HG03575 (cell line): ENCODE data around the gene EIF3B.
"Not testable (repeated sequence)": the region's sequence is repeated elsewhere in the genome, so short reads cannot be mapped to it uniquely, and the experiment has no call there.

ENCODE experiments used
- ATAC-seq: cut with Tn5 transposase; IDR thresholded peaks from one replicate; pipeline ENCODE4 v1.9.1; 2021; ENCODE audit not compliant: unreplicated experiment, insufficient number of reproducible peaks, low FRiP score; ENCODE audit errors: extremely low read depth

EIF3B gene

DNA sequence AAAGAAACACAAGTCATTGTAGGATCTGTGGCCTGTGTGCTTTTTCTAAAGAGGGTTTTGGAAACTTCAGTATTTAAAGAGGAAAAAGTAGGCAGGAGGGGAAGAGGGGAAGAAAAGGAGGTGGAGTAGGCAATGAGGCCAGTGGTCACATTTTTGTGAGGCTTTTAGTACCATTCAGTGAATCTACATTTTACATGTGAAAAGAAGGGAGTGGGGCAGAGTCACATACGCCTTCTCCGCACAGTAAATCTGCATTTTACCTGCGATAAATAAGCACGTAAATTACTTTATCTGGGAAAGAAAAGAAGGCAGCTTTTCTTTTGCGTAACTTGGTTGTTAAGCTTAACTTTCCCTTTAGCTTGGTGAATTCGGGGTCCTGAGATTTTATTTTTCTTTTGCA is 62.0 kb downstream of the EIF3B start:
- no peak for ATAC-seq

DNA sequence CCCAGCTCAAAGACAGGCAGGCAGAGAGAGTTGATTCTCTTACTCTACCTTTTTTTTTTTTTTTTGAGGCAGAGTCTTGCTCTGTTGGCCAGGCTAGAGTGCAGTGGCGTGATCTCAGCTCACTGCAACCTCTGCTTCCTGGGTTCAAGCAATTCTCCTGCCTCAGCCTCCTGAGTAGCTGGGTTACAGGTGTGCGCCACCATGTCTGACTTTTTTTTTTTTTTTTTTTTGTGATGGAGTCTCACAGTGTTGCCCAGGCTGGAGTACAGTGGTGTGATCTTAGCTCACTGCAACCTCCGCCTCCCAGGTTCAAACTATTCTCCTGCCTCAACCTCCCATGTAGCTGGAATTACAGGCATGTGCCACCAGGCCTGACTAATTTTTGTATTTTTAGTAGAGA is 62.6 kb downstream of the EIF3B start:
- not testable (repeated sequence) for ATAC-seq

DNA sequence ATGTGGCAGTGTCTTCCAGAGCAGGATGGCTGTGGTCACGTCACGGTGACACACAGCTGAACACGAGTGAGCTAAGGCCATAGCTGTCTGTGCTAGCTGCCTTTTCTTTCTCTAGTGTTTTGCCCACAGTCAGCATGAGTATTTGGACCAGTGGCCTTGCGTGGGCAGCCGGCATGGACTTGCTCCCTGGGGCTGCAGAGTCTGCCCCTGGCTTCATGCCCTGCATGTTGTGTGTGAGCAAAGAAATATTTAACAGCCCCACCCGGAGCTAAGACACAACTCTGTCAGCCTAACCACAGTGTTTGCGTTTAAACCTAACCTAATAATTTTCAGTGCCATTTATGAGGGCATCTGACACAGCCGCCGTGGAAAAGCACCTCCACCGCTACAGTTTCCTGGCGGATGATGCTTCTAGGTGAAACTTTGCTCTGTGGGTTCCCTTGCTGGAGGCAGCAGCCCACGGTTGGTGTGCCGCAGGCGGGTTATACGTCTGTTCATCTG is 63.4 kb downstream of the EIF3B start:
- ATAC-seq: no peak

DNA sequence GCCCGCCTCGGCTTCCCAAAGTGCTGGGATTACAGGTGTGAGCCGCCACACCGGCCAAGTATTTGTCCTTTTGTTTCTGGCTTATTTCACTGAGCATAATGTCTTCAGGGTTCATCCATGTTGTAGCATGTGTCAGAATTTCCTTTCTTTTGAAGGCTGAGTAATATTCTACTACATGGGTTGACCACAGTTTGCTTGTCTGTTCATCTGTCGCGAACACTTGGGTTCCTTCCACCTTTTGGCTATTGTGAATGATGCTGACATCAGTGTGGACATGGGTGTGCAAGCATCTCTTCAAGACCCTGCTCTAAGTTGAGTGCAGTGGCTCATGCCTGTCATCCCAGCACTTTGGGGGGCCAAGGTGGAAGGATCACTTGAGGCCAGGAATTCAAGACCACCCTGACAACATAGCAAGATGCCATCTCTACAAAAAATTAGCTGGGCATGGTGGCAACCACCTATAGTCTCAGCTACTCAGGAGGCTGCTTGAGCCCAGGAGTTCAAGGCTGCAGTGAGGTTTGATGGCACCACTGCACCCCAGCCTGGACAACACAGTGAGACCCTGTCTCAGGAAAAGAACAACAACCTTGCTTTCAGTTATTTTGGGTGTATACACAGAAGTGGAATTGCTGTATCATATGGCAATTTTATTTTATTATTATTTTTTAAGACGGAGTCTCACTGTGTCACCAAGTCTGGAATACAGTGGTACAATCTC is 65.7 kb downstream of the EIF3B start:
- no peak for ATAC-seq

DNA sequence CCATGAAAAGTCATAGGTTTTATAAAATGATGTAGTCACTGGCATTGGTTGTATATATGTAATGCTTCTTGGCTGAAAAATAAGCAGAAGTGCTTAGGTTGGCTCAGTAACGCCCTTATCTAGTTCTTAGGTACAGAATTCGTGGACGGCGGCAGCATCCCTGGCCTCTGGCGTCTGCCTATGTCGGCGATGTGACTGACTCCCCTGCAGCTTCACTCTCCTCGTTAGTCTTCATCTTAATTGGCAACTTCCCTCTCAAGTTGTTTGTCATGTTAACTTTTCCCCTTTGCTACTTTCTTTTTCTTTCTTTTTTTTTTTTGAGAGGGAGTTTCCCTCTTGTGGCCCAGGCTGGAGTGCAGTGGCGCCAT is 67.3 kb downstream of the EIF3B start:
- no peak for ATAC-seq

DNA sequence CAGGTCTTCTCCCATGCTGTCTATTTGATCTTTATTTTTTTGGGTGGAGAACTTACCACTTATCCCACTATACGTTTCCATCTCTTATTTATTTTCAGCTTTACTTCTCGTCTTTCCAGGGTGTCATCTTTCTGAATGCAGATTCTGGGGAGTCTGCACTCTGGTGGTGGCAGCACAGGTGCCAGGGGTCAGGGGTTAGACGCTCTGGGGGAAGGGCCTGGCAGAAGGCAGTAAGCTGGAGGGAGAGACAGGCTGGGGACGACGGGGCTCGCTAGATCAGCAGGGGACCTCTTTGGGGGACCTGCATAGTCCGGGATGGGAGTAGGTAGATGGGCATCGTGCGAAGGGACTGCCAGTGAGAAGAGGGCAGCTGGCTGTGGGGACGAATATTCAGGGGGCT is 71.1 kb downstream of the EIF3B start:
- ATAC-seq: no peak
